Stimulated activated CD4-positive, alpha-beta T cell treated with anti-CD3 and anti-CD28 coated beads, TNF-alpha, amount 100 ng/mL, for 24 hours (primary cell): ENCODE data around the gene GNB3.

Experiments used
- DNase-seq, 3 experiments: peaks; one replicate each; pipeline ENCODE4 v3.0.0-alpha.2; 2020; ENCODE audit warnings: low read depth in 3 of 3

The GNB3 gene

GRCh38 chr12:6836851-6837250 lies 3.9 kb upstream of the GNB3 start:
- no peak for DNase-seq

DNA sequence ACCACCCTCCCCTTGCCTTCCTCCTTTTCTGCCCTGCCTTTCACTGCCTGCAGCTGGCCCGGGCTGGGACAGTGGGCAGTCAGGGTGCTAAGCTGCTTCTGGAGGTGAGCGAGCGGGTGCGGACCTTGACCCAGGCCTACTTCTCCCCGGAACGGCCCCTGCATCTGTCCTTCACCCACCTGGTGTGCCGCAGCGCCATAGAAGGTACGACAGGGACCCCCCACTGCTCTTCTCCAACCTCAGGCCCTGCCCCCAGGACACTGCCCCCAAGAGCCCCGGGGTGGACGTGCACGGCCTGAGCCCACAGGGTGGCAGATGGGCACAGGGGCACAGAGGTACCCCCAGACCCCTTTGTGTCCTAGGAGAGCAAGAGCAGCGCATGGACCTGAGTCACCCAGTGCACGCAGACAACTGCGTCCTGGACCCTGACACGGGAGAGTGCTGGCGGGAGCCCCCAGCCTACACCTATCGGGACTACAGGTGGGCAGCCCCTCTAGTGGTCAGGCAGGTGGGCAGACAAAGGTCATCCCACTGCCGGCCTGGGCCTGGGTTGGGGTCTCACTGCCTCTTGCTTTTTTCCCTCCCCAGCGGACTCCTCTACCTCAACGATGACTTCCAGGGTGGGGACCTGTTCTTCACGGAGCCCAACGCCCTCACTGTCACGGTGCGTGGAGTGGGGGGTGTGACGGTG lies 3.2 kb upstream of the GNB3 start:
- DNase-seq: no peak

- DNase-seq: no peak
These were observed 1.9 kb upstream of the GNB3 start for GRCh38 chr12:6838854-6839253.

DNA sequence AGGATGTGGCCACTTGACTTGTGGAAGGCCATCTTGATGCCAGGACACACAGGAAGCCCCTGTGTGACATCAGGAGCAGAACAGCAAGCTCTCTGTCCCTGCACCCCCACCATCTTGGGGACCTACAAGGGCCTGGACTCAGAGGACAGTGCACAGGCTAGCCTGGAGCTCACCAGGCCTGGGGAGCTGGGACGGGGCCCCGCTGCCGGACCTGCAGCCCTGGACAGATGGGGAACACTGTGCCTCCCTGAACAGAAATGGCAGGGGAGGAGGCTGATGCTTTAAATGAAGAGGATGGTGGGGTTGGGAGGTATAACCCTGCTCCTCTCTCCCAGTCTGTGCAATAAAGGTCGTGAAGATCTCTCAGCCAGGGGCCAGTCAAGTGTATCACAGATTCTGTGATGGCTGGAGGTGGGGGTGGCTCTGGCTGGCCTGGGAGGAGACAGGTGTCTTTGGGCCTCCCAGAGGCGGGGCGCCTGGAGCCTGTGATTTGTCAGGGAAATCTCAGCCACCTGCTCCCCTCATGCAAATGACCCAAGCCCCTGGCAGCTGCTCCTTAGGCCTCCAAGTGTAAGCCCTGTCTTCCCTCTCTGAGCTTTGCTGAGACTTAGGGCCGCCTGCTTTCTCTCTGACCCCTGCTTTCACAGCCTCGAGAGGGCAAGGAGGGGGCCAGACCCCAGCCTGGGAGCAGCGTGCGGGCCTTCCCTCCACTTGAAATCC lies 1.1 kb upstream of the GNB3 start:
- no peak for DNase-seq

- no peak for DNase-seq
These were observed 395 bp upstream of the GNB3 start for GRCh38 chr12:6840330-6840729.

GRCh38 chr12:6842075-6842474 lies 1.4 kb downstream of the GNB3 start:
- DNase-seq: no peak

DNA sequence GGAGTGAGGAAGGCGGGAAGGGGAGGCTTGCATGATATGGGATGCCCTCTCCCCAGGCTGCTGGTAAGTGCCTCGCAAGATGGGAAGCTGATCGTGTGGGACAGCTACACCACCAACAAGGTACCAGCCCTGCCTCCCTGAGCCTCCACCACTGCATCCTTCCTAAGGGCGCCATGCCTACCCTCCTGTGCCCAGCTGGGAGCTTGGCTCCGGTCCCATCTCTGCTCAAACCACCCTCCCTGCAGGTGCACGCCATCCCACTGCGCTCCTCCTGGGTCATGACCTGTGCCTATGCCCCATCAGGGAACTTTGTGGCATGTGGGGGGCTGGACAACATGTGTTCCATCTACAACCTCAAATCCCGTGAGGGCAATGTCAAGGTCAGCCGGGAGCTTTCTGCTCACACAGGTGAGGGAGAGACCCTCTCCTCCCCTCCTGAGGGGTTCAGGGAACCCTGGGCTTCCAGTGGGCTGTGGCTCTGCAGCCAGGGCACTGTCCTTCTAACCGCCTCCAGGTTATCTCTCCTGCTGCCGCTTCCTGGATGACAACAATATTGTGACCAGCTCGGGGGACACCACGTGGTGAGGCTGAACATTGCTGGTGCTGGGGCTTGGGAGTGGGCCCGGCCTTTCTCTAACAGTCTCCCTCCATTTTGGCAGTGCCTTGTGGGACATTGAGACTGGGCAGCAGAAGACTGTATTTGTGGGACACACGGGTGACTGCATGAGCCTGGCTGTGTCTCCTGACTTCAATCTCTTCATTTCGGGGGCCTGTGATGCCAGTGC lies 2.6 kb downstream of the GNB3 start:
- no peak for DNase-seq

- no peak for DNase-seq
These were observed 4.7 kb downstream of the GNB3 start for GRCh38 chr12:6845395-6845794.

GRCh38 chr12:6846316-6846869 lies 5.7 kb downstream of the GNB3 start:
- DNase-seq: no peak

GRCh38 chr12:6847676-6848075 lies 7.0 kb downstream of the GNB3 start:
- DNase-seq: no peak

DNA sequence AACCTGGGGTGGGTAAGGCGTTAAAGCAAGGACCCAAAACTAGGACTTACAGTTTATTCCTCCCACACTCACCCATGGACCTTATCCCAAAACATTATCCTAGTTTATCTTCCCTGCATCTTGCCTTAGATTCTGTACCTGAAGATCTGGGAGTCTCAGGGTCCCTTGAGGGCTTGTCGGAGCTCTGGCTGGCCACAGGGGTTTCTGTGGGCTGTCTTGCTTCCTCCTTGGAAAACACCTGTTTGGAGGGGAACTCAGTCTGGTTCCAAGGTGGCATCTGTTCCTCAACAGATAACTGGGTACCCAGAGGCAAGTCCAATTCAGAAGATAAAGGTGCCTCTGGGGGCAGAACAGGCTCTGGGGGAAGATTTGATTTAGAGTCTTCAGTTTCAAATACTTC lies 8.7 kb downstream of the GNB3 start:
- no peak for DNase-seq

GRCh38 chr12:6849976-6850560 lies 9.3 kb downstream of the GNB3 start:
- DNase-seq: no peak

DNA sequence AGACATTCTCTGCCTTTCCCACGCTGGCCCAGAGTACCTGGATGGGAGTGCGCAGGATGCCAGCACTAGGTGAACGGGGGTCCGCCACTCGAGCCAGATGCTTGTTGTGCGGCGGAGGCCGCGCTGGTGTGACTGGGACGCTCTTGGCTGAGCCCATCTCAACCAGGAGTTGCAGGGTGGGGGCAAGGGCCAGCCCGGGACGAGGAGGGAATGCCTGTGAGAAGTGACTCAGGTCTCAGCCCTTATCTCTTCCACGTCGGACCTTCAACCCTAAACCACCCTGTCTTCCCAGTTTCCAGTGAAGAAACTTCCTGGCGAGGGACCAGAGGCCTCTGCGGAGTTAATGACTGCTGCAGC lies 10.0 kb downstream of the GNB3 start:
- no peak for DNase-seq

- peak; percentile 81 to 95 (median 86) for DNase-seq
These were observed 10.6 kb downstream of the GNB3 start, which contains the start of gene CDCA3 for GRCh38 chr12:6851153-6851920. CDCA3 (minus strand) TSS chr12:6851286; CDS start chr12:6850952, 334 bp downstream.

GRCh38 chr12:6851921-6852650 lies 11.4 kb downstream of the GNB3 start, which contains the start of gene USP5:
USP5 (plus strand) TSS chr12:6852150; CDS start chr12:6852180, 30 bp downstream.
- peak; percentile 95 to 98 (median 97) for DNase-seq

- DNase-seq: peak in 2 of 3 experiments; percentile 58 to 80
These were observed 12.1 kb downstream of the GNB3 start for GRCh38 chr12:6852651-6853354.

GRCh38 chr12:6853626-6854025 lies 12.9 kb downstream of the GNB3 start:
- DNase-seq: no peak

DNA sequence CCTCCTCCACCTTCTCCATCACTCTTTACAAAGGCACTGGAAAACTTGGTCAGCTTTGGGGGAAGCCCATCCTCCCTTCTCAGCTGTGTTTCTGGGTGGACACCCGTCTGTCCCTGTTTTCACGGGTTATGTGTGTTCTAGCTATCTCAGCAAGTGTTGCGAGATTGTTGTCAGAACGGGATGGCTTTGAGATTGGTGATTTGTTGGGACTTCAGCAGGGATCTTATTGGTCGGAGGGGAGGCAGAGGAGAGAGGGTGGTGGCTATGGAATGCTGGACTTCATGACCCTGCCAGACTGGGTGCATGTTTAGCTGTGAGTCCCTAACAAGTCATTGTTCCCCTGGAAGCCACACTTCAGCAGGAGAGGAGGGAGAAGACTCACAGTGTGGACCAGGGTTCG lies 13.3 kb downstream of the GNB3 start:
- DNase-seq: no peak

- DNase-seq: no peak
These were observed 14.6 kb downstream of the GNB3 start for GRCh38 chr12:6855322-6855721.

GRCh38 chr12:6858799-6859198 lies 18.1 kb downstream of the GNB3 start:
- DNase-seq: no peak
